Measurements from ENCODE around the gene MYOM3.

DNA sequence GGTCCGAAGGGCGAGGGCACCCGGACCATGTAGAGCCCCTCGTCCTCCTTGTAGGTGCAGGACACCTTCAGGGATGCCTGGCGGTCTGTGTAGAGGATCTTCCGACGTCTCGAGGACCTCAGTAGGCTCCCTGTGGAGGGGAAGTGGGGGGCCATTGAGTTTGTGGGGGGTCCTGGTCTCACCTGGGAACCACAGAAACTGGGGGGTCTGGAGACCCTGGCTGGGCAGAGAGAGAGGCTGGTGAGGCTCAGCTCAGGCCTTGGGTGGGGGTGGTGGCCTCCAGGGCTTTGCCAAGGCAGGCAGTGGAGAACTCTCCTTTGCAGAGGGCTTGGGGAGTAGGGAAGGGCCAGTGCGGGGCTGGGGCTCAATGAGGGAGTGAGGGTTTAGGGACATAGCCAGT is 19.0 kb downstream of the MYOM3 start:
- TF ChIP-seq, protein P1, sequence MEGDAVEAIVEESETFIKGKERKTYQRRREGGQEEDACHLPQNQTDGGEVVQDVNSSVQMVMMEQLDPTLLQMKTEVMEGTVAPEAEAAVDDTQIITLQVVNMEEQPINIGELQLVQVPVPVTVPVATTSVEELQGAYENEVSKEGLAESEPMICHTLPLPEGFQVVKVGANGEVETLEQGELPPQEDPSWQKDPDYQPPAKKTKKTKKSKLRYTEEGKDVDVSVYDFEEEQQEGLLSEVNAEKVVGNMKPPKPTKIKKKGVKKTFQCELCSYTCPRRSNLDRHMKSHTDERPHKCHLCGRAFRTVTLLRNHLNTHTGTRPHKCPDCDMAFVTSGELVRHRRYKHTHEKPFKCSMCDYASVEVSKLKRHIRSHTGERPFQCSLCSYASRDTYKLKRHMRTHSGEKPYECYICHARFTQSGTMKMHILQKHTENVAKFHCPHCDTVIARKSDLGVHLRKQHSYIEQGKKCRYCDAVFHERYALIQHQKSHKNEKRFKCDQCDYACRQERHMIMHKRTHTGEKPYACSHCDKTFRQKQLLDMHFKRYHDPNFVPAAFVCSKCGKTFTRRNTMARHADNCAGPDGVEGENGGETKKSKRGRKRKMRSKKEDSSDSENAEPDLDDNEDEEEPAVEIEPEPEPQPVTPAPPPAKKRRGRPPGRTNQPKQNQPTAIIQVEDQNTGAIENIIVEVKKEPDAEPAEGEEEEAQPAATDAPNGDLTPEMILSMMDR (IDR thresholded peaks at IDR 0.05; ENCODE audit: low read length) = no peak
- no peak for TF ChIP-seq EZH2 (IDR thresholded peaks at IDR 0.05; ENCODE audit: borderline replicate concordance, low read length)

Measured in OCI-LY1 (cell line).